Liver (tissue), 9 donors: Measurements from ENCODE around the gene FGF9. TPM values are rescaled to one million over a fixed set of nuclear protein-coding genes. Genes with fewer than 3 reads are reported as not detected.
A peak's percentile ranks its signal among the peaks of the same experiment; 100 is the strongest.

Source experiments
- DNase-seq: peaks from one replicate; pipeline ENCODE4 v3.0.0-alpha.2; 2017; ENCODE audit warnings: low spot score
- H3K27ac ChIP-seq, 2 donors: one replicate each; pipeline ENCODE4 v1.7.0; 2013; ENCODE audit warnings: inconsistent platforms in 2 of 2, low read length in 2 of 2, control low read depth in 1 of 2, low read depth in 1 of 2, mild to moderate bottlenecking in 1 of 2
- H3K27me3 ChIP-seq, 4 donors: one replicate each; pipeline versions ENCODE4 v1.6.1 to v1.7.0; 2013; ENCODE audit warnings: low read length in 3 of 4, inconsistent platforms in 1 of 4, mild to moderate bottlenecking in 1 of 4, moderate library complexity in 1 of 4; ENCODE audit not compliant: control insufficient read depth in 4 of 4, insufficient read depth in 4 of 4
- H3K36me3 ChIP-seq, 4 donors: one replicate each; pipeline versions ENCODE4 v1.6.1 to v1.7.0; 2013; ENCODE audit warnings: low read length in 3 of 4, mild to moderate bottlenecking in 3 of 4, low read depth in 1 of 4, moderate library complexity in 1 of 4; ENCODE audit not compliant: control insufficient read depth in 4 of 4, insufficient read depth in 3 of 4
- H3K4me1 ChIP-seq, 4 donors: one replicate each; pipeline versions ENCODE4 v1.6.1 to v1.7.0; 2013; ENCODE audit warnings: low read length in 3 of 4, mild to moderate bottlenecking in 3 of 4, moderate library complexity in 1 of 4; ENCODE audit not compliant: control insufficient read depth in 4 of 4, insufficient read depth in 4 of 4
- H3K4me3 ChIP-seq, 3 donors: one replicate each; pipeline versions ENCODE4 v1.6.1 to v1.7.0; 2013; ENCODE audit warnings: low read length in 3 of 3, control low read depth in 1 of 3, low read depth in 1 of 3, mild to moderate bottlenecking in 1 of 3
- H3K9ac ChIP-seq, 2 donors: one replicate each; pipeline ENCODE4 v1.7.0; 2013; ENCODE audit warnings: low read length in 2 of 2, mild to moderate bottlenecking in 2 of 2, moderate library complexity in 2 of 2, control low read depth in 1 of 2, low read depth in 1 of 2
- H3K9me3 ChIP-seq, 4 donors: one replicate each; pipeline versions ENCODE4 v1.6.1 to v1.7.0; 2013; ENCODE audit warnings: low read length in 3 of 4; ENCODE audit not compliant: control insufficient read depth in 4 of 4
- ATF3 ChIP-seq: IDR thresholded peaks from 2 replicates; pipeline ENCODE4 v1.6.1; 2016; ENCODE audit warnings: antibody characterized with exemption
- CTCF ChIP-seq: fragments of 150-350 bp; IDR thresholded peaks from 2 replicates; pipeline ENCODE4 v1.5.1; 2017; ENCODE audit warnings: improper control_type of control experiment, low read depth, low read length; ENCODE audit not compliant: missing input control
- EGR1 ChIP-seq, 2 donors: IDR thresholded peaks; 2 replicates each; pipeline ENCODE4 v1.6.1; 2016 to 2018; ENCODE audit warnings: antibody characterized with exemption in 2 of 2, low read depth in 2 of 2
- FOXA1 ChIP-seq: IDR thresholded peaks from 2 replicates; pipeline ENCODE4 v1.6.1; 2016; ENCODE audit warnings: antibody characterized with exemption
- FOXA2 ChIP-seq: IDR thresholded peaks from 2 replicates; pipeline ENCODE4 v1.6.1; 2016; ENCODE audit warnings: antibody characterized with exemption
- GABPA ChIP-seq, 2 donors: IDR thresholded peaks in 1 of 2; conservative IDR thresholded peaks in 1 of 2; 2 replicates each; pipeline ENCODE4 v1.6.1; 2016; ENCODE audit warnings: antibody characterized with exemption in 2 of 2, mild to moderate bottlenecking in 1 of 2, moderate library complexity in 1 of 2
- HNF4A ChIP-seq, 2 donors: conservative IDR thresholded peaks; 2 replicates each; pipeline ENCODE4 v1.6.1; 2016; ENCODE audit warnings: antibody characterized with exemption in 2 of 2, mild to moderate bottlenecking in 2 of 2
- HNF4G ChIP-seq: IDR thresholded peaks from 2 replicates; pipeline ENCODE4 v1.6.1; 2016; ENCODE audit warnings: antibody characterized with exemption
- JUND ChIP-seq, 2 donors: IDR thresholded peaks; 2 replicates each; pipeline ENCODE4 v1.6.1; 2016; ENCODE audit warnings: antibody characterized with exemption in 2 of 2
- MAX ChIP-seq: IDR thresholded peaks from 2 replicates; pipeline ENCODE4 v1.6.1; 2016; ENCODE audit warnings: antibody characterized with exemption
- NR2F2 ChIP-seq: IDR thresholded peaks from 2 replicates; pipeline ENCODE4 v1.6.1; 2016; ENCODE audit warnings: antibody characterized with exemption
- RAD21 ChIP-seq, 2 donors: IDR thresholded peaks; 2 replicates each; pipeline ENCODE4 v1.6.1; 2016; ENCODE audit warnings: antibody characterized with exemption in 2 of 2, mild to moderate bottlenecking in 2 of 2
- REST ChIP-seq: IDR thresholded peaks from 2 replicates; pipeline ENCODE4 v1.6.1; 2016; ENCODE audit warnings: antibody characterized with exemption, mild to moderate bottlenecking
- RXRA ChIP-seq, 2 donors: IDR thresholded peaks; 2 replicates each; pipeline ENCODE4 v1.6.1; 2017 to 2018; ENCODE audit warnings: antibody characterized with exemption in 2 of 2, mild to moderate bottlenecking in 1 of 2
- SP1 ChIP-seq: IDR thresholded peaks from 2 replicates; pipeline ENCODE4 v1.6.1; 2018; ENCODE audit warnings: antibody characterized with exemption, mild to moderate bottlenecking
- TAF1 ChIP-seq: conservative IDR thresholded peaks from 2 replicates; pipeline ENCODE4 v1.6.1; 2016; ENCODE audit warnings: antibody characterized with exemption, mild to moderate bottlenecking
- YY1 ChIP-seq: IDR thresholded peaks from 2 replicates; pipeline ENCODE4 v1.6.1; 2016; ENCODE audit warnings: antibody characterized with exemption, mild to moderate bottlenecking
- ZBTB33 ChIP-seq: IDR thresholded peaks from 2 replicates; pipeline ENCODE4 v1.6.1; 2016; ENCODE audit warnings: antibody characterized with exemption
- WGBS: extraction: QIAGEN DNeasy Blood & Tissue Kit; methylation state at CpG from one replicate; pipeline ENCODE4 v1.1.7; 2013; 5-methylcytosine and 5-hydroxymethylcytosine counted together
- polyA plus RNA-seq, 2 donors: library from polyadenylated mRNA; stranded (reverse) in 1 of 2; unstranded in 1 of 2; fragments of 200-250 nt in 1 of 2; fragments of >200 nt in 1 of 2; fragmentation: Nextera tagmentation in 1 of 2; extraction: Ambion mirVana in 1 of 2; gene quantifications; one replicate each; pipeline versions ENCODE4 v1.2.1 to v1.2.3, GENCODE V29; 2013 to 2015
- total RNA-seq, 2 donors: library from RNA; depleted of rRNA; stranded (reverse); fragments of >200 nt; gene quantifications; one replicate each; pipeline ENCODE4 v1.2.3, GENCODE V29; 2014
- donor health status: healthy.
- donor health status: healthy.
- donor health status: healthy.
- donor health status: healthy.
- donor health status: healthy.

The FGF9 gene
- total and polyA plus RNA-seq, 4 donors, result under 0.01 to 0.05 TPM; not detected in 2

GRCh38 chr13:21672796-21673538 lies 2.1 kb downstream of the FGF9 start:
- Histone ChIP-seq H3K4me3 (peak overlapping the region in 2 of 3 donors; percentile 62 to 71), H3K9ac (no peak overlapping the region), H3K9me3 (no peaks in the 10 kb centered on the region), H3K36me3 (no peaks in the 10 kb centered on the region), H3K27me3 (peaks cover 7 to 30% (median 12%) of the 10 kb centered on the region in 4 donors), H3K4me1 (peaks cover 30 to 64% (median 52%) of the 10 kb centered on the region in 4 donors), H3K27ac (no peak overlapping the region)
- TF ChIP-seq REST (no peak), JUND (IDR thresholded peaks at IDR 0.05) (no peak), NR2F2 (no peak), MAX (no peak), HNF4A (conservative IDR thresholded peaks at IDR 0.05) (no peak), RAD21 (IDR thresholded peaks at IDR 0.05) (no peak), CTCF (no peak), EGR1 (IDR thresholded peaks at IDR 0.05; ENCODE audit: low read depth in 2 of 2) (no peak), RXRA (IDR thresholded peaks at IDR 0.05) (no peak), FOXA1 (no peak), GABPA (IDR thresholded peaks at IDR 0.05 in 1 of 2, conservative IDR thresholded peaks at IDR 0.05 in 1 of 2) (no peak), YY1 (no peak), HNF4G (no peak), TAF1 (no peak), SP1 (no peak), ATF3 (no peak), FOXA2 (no peak)
- 8% methylated on average over 24 of the region's 24 CpGs for WGBS
- DNase-seq, result peak; percentile 27

- TF ChIP-seq ZBTB33 (no peak), CTCF (peak; percentile 21)
- H3K9ac ChIP-seq, result no peak overlapping the region
- peaks cover 30 to 64% (median 52%) of the 10 kb centered on the region in 4 donors for H3K4me1 ChIP-seq
- no peaks in the 10 kb centered on the region for H3K36me3 ChIP-seq
- under 1% methylated on average over 21 of the region's 21 CpGs for WGBS
- DNase-seq, result no peak
- H3K27ac ChIP-seq, result no peak overlapping the region
- peaks cover 7 to 29% (median 11%) of the 10 kb centered on the region in 4 donors for H3K27me3 ChIP-seq
- peak overlapping the region in 2 of 3 donors; percentile 62 to 71 for H3K4me3 ChIP-seq
- no peaks in the 10 kb centered on the region for H3K9me3 ChIP-seq
Measured at GRCh38 chr13:21673539-21673788, 2.6 kb downstream of the FGF9 start.
